Measurements from ENCODE around the gene SZRD1. TPM values are rescaled to one million over a fixed set of nuclear protein-coding genes. Genes with fewer than 3 reads are reported as not detected.

SZRD1 gene
- total and polyA plus RNA-seq, 2 experiments from 2014 or later: 61.1 to 92.6 TPM

DNA sequence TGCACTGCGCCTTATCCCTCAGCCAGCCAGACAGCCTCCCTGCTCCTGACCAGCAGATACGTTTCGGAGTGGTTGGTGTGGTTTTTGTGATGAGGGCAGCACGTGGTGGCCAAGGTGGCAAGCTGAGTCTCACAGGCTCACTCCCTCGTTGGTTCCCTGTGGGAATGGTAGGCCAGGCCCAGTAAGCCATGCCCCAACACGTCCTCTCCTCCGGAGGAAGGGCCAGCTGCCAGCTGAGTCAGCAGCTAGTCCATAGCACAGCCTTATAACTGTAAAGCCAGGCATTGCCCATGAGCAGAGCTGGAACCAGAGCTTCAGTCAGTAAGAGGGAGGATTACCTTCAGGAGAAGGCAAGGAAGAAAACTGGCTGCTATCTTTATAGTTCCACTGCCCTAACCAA is 29.5 kb downstream of the SZRD1 start:
- peak overlapping the region; percentile 78 for H3K4me2 ChIP-seq (ENCODE audit: unreplicated experiment)

DNA sequence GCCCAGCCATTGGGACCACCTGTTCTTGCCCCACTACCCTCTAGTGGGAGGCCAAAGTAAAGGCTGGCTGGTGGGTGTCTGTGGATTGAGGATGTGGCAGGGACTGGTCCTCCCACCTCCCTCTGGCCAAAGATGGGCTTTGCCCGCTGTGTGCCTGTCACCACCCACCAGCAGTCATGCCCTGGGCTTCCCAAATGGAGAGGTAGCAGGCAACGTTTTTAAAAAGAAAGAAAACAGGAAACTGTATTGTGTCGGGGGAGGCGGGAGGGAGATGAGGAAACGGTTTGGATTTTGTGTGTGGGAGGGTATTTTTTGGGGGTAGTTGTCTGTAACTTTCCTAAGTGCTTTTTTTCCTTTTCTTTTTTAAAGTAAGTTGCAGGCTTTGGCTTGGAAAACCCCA is 30.1 kb downstream of the SZRD1 start:
- no peak overlapping the region for H2AFZ ChIP-seq
- H3K27me3 ChIP-seq (replicated peaks; ENCODE audit: insufficient read depth): no peaks in the 10 kb centered on the region
- peak overlapping the region; percentile 78 for H3K4me2 ChIP-seq (ENCODE audit: unreplicated experiment)
- 0 out of 2 replicates have a peak overlapping the region, but pooled peaks have one; percentile 11 for H3K4me3 ChIP-seq
- DNase-seq: peak; percentile 20
- peak overlapping the region; percentile 46 for H3K9ac ChIP-seq
- 47 to 65% methylated on average over 5 of the region's 5 CpGs for WGBS, 2 experiments (ENCODE audit: low coverage in 1 of 2, low lambda C conversion rate in 2 of 2, missing lambda C conversion rate in 2 of 2)
- H3F3A ChIP-seq (ENCODE audit: insufficient read depth): 0 out of 2 replicates have a peak, but pooled peaks cover 13% of the 10 kb centered on the region
- H4K20me1 ChIP-seq (ENCODE audit: insufficient read depth): no peaks in the 10 kb centered on the region; the same call in 1 of the 2 replicates
- peaks cover 48% of the 10 kb centered on the region for H3K79me2 ChIP-seq (ENCODE audit: insufficient read depth)
- in situ Hi-C loops (cut with MboI): no loop called here
- H3K4me1 ChIP-seq (ENCODE audit: insufficient read depth): peaks cover 13% of the 10 kb centered on the region
- TF ChIP-seq EZH2 (IDR thresholded peaks at IDR 0.05; ENCODE audit: insufficient read depth, poor library complexity, severe bottlenecking) (no peak), EZH2phosphoT487 (IDR thresholded peaks at IDR 0.05; ENCODE audit: insufficient read depth, low read depth) (no peak)
- H3K27ac ChIP-seq: peak overlapping the region; percentile 69
- peaks cover 9% of the 10 kb centered on the region; the same call in 1 of the 2 replicates for H3K36me3 ChIP-seq (ENCODE audit: low read depth)
- no peaks in the 10 kb centered on the region for H3K9me2 ChIP-seq (ENCODE audit: insufficient read depth)
- H3K9me3 ChIP-seq (ENCODE audit: low read depth): no peaks in the 10 kb centered on the region

More for the DNA sequence above, 29.5 kb downstream of the SZRD1 start:
- no peaks in the 10 kb centered on the region for H3K9me2 ChIP-seq (ENCODE audit: insufficient read depth)
- H3K36me3 ChIP-seq (ENCODE audit: low read depth): peaks cover 9% of the 10 kb centered on the region; the same call in 1 of the 2 replicates
- in situ Hi-C loops (cut with MboI): no loop called here
- 0 out of 2 replicates have a peak overlapping the region, but pooled peaks have one; percentile 11 for H3K4me3 ChIP-seq
- peaks cover 15% of the 10 kb centered on the region for H3K4me1 ChIP-seq (ENCODE audit: insufficient read depth)
- no peak overlapping the region for H2AFZ ChIP-seq
- H3K27ac ChIP-seq: peak overlapping the region; percentile 69
- no peak for TF ChIP-seq EZH2 (IDR thresholded peaks at IDR 0.05; ENCODE audit: insufficient read depth, poor library complexity, severe bottlenecking)
- no peak for TF ChIP-seq EZH2phosphoT487 (IDR thresholded peaks at IDR 0.05; ENCODE audit: insufficient read depth, low read depth)
- H3K9me3 ChIP-seq (ENCODE audit: low read depth): no peaks in the 10 kb centered on the region
- H4K20me1 ChIP-seq (ENCODE audit: insufficient read depth): no peaks in the 10 kb centered on the region; the same call in 1 of the 2 replicates
- peak overlapping the region; percentile 46 for H3K9ac ChIP-seq
- H3K27me3 ChIP-seq (replicated peaks; ENCODE audit: insufficient read depth): no peaks in the 10 kb centered on the region
- WGBS, 2 experiments (ENCODE audit: low coverage in 1 of 2, low lambda C conversion rate in 2 of 2, missing lambda C conversion rate in 2 of 2): 42 to 47% methylated on average over 7 of the region's 7 CpGs
- DNase-seq: peak; percentile 92
- peaks cover 54% of the 10 kb centered on the region for H3K79me2 ChIP-seq (ENCODE audit: insufficient read depth)
- H3F3A ChIP-seq (ENCODE audit: insufficient read depth): 0 out of 2 replicates have a peak, but pooled peaks cover 9% of the 10 kb centered on the region

GRCh38 chr1:16398371-16398953 is 31.4 kb downstream of the SZRD1 start:
- in situ Hi-C loops (cut with MboI): no loop called here
- 87 to 93% methylated on average over 4 to 5 of the region's 5 CpGs for WGBS, 2 experiments (ENCODE audit: low coverage in 1 of 2, low lambda C conversion rate in 2 of 2, missing lambda C conversion rate in 2 of 2)
- no peak overlapping the region for H3K9ac ChIP-seq
- peaks cover 9% of the 10 kb centered on the region; the same call in 1 of the 2 replicates for H3K36me3 ChIP-seq (ENCODE audit: low read depth)
- peaks cover 21% of the 10 kb centered on the region for H3K4me1 ChIP-seq (ENCODE audit: insufficient read depth)
- no peaks in the 10 kb centered on the region for H3K9me2 ChIP-seq (ENCODE audit: insufficient read depth)
- no peak overlapping the region for H3K4me2 ChIP-seq (ENCODE audit: unreplicated experiment)
- peaks cover 17% of the 10 kb centered on the region; the same call in 1 of the 2 replicates for H3F3A ChIP-seq (ENCODE audit: insufficient read depth)
- no peaks in the 10 kb centered on the region for H3K27me3 ChIP-seq (replicated peaks; ENCODE audit: insufficient read depth)
- H3K79me2 ChIP-seq (ENCODE audit: insufficient read depth): peaks cover 35% of the 10 kb centered on the region
- TF ChIP-seq EZH2 (IDR thresholded peaks at IDR 0.05; ENCODE audit: insufficient read depth, poor library complexity, severe bottlenecking) (no peak), EZH2phosphoT487 (IDR thresholded peaks at IDR 0.05; ENCODE audit: insufficient read depth, low read depth) (no peak)
- no peak overlapping the region for H3K4me3 ChIP-seq
- H4K20me1 ChIP-seq (ENCODE audit: insufficient read depth): no peaks in the 10 kb centered on the region
- DNase-seq: no peak
- no peak overlapping the region for H2AFZ ChIP-seq
- H3K9me3 ChIP-seq (ENCODE audit: low read depth): no peaks in the 10 kb centered on the region
- no peak overlapping the region for H3K27ac ChIP-seq

DNA sequence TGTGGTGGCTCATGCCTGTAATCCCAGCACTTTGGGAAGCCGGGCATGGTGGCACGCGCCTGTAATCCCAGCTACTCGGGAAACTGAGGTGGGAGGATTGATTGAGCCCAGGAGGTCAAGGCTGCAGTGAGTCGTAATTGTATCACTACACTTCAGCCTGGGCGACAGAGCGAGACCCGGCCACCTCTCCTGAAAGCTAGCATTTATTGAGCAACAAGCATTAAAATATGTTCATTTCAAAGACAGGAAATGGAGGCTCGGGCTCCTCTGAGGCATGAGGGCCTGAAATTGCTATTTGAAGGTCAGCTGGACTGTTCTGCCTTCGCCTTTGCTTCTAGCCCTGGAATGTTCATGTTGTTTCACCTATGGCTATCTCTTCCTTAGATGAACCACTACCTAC is 35.7 kb downstream of the SZRD1 start:
- in situ Hi-C loops (cut with MboI): no loop called here
- H3K9ac ChIP-seq: no peak overlapping the region
- no peaks in the 10 kb centered on the region for H3K79me2 ChIP-seq (ENCODE audit: insufficient read depth)
- H3K4me1 ChIP-seq (ENCODE audit: insufficient read depth): peaks cover 8% of the 10 kb centered on the region
- H3K27me3 ChIP-seq (replicated peaks; ENCODE audit: insufficient read depth): no peaks in the 10 kb centered on the region
- TF ChIP-seq EZH2phosphoT487 (IDR thresholded peaks at IDR 0.05; ENCODE audit: insufficient read depth, low read depth): no peak
- no peak for TF ChIP-seq EZH2 (IDR thresholded peaks at IDR 0.05; ENCODE audit: insufficient read depth, poor library complexity, severe bottlenecking)
- H3F3A ChIP-seq (ENCODE audit: insufficient read depth): peaks cover 10% of the 10 kb centered on the region; the same call in 1 of the 2 replicates
- H3K9me2 ChIP-seq (ENCODE audit: insufficient read depth): no peaks in the 10 kb centered on the region
- no peak overlapping the region for H3K4me2 ChIP-seq (ENCODE audit: unreplicated experiment)
- no peak overlapping the region for H2AFZ ChIP-seq
- peak; percentile 34 for DNase-seq
- H3K4me3 ChIP-seq: no peak overlapping the region
- 53 to 56% methylated on average over 10 of the region's 10 CpGs for WGBS, 2 experiments (ENCODE audit: low coverage in 1 of 2, low lambda C conversion rate in 2 of 2, missing lambda C conversion rate in 2 of 2)
- H3K9me3 ChIP-seq (ENCODE audit: low read depth): no peaks in the 10 kb centered on the region
- no peak overlapping the region for H3K27ac ChIP-seq
- H4K20me1 ChIP-seq (ENCODE audit: insufficient read depth): no peaks in the 10 kb centered on the region
- H3K36me3 ChIP-seq (ENCODE audit: low read depth): no peaks in the 10 kb centered on the region
